ENCODE measurements around the gene NKX6-1.

NKX6-1 gene

GRCh38 chr4:84498203-84498934, 723 bp downstream of the NKX6-1 start:
- no peak for DNase-seq (ENCODE audit: low read depth in 4 of 4, low spot score in 1 of 4)

DNA sequence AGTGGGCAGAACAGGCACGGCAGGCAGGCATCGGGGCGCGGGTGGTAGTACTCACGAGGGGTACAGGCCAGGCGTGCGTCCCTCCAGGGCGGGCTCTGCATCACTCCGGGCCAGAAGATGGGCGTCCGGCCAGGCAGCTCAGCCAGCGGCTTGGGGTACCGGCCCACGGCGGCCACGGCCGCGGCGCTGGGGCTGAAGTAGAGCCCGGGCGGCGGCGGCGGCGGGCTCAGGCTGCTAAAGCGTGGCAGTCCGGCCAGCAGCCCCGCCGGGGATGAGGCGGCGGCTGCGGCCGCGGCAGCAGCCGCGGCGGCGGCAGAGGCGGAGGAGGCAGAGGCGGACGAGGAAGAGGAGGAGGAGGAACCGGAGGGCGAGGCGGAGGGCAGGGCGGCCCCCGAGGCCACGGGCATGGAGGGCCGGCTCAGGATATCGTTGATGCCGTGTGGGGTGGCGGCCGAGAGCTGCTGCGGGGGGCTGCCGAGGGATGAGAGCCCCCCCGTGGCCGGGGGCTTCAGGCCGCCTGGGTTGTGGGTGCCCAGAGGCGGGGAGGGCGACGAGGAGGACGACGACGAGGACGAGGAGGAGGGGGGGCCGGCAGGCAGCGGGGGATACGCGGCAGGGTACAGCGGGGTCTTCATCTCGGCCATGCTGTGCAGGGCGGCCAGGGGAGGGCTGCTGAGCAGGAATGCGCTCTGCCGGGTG, 1.4 kb downstream of the NKX6-1 start:
- no peak for DNase-seq (ENCODE audit: low read depth in 4 of 4, low spot score in 1 of 4)

- no peak for DNase-seq (ENCODE audit: low read depth in 4 of 4, low spot score in 1 of 4)
Measured at GRCh38 chr4:84496706-84497503, 2.2 kb downstream of the NKX6-1 start.

GRCh38 chr4:84496331-84496705, 2.8 kb downstream of the NKX6-1 start:
- no peak for DNase-seq (ENCODE audit: low read depth in 4 of 4, low spot score in 1 of 4)

DNA sequence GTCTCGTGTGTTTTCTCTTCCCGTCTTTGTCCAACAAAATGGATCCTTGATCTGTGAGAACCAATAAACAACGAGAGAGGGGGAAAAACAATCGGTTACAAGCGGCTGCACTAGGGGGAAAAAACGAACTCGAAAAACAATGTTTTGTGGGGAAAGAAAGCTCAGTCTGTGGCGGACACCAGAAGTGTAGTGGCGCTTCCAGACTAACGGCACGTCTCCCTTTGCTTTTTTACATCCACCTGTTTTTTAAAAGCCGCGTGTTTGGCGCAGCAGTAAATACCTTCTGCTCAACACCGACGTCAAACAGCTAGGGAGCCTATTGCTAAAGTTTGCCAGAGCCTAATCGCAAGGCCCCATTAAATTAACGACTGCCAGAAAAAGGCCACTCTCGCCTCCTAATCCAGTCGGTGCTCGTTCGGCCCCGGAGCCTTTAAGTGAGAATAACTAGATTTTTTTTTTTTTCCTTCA, 3.3 kb downstream of the NKX6-1 start:
- no peak for DNase-seq (ENCODE audit: low read depth in 4 of 4, low spot score in 1 of 4)

DNA sequence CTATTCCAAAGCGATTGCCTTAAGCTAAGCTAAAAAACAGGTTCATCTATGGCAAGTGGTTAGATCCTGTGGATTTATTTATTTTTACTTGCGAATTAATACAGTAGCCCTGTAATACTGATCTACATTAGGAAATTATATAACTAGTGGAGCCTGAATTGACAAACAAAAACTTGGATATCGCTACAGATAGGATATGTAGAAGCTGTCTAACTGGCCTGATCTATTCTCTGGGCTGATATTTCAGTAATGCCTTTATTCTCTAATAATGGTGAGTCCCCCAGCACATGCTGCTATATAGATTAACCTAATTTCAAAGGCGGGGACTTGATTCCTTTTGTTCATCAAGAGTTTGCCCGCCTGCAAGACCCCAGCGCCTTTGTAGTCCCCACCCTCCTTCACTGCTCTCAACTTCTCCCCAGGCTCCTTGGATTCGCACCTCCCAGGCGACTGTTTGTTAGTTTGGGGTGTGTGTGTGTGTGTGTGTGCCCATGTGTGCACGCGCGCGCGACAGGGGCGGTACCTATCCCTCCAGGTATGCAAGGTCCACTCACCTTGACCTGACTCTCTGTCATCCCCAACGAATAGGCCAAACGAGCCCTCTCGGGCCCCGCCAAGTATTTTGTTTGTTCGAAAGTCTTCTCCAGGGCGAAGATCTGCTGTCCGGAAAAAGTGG, 3.8 kb downstream of the NKX6-1 start:
- DNase-seq (ENCODE audit: low read depth in 4 of 4, low spot score in 1 of 4): no peak

DNA sequence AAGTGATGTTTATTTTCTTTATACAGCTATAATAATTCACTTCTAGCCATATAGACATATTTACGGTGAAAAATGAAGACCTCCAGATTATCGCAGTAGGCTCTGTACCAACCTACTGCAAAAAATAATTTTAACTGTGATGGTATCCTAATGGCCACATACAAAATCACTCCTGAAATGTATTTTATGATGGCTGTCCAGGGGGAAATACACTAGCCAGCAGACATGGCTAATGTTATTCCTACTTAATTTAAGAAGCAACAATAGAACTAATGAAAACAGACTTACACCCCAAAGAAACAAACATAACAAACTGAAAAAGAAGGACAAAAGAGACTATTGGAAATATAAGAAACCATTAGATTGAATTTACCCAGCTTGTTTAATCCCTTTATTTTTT, 4.6 kb downstream of the NKX6-1 start:
- DNase-seq (ENCODE audit: low read depth in 4 of 4, low spot score in 1 of 4): no peak

GRCh38 chr4:84494076-84494475, 5.0 kb downstream of the NKX6-1 start:
- no peak for DNase-seq (ENCODE audit: low read depth in 4 of 4, low spot score in 1 of 4)

GRCh38 chr4:84493092-84493850, 5.8 kb downstream of the NKX6-1 start:
- DNase-seq (ENCODE audit: low read depth in 4 of 4, low spot score in 1 of 4): no peak

- no peak for DNase-seq (ENCODE audit: low read depth in 4 of 4, low spot score in 1 of 4)
Measured at GRCh38 chr4:84492737-84493091, 6.4 kb downstream of the NKX6-1 start.

DNA sequence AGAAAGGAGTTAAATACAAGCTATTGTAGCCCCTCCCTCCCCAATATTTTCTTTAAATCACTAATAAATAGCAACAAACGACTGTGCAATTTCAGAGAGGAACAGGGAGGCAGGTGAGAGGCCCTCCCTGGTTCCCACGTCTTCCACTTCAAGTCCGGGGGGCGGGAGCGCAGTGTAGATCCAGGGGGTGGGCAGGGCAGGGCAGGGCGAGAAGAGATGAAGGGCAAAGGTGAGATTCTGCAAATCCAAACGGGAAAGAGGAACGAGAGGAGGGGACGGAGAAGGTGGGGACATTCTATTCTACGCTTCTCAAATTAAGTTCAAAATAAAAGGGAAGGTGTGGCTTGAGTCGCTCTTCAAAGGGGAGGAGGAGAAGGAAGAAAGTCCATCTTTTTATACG, 6.8 kb downstream of the NKX6-1 start:
- DNase-seq (ENCODE audit: low read depth in 4 of 4, low spot score in 1 of 4): no peak

GRCh38 chr4:84491481-84491880, 7.6 kb downstream of the NKX6-1 start:
- no peak for DNase-seq (ENCODE audit: low read depth in 4 of 4, low spot score in 1 of 4)

DNA sequence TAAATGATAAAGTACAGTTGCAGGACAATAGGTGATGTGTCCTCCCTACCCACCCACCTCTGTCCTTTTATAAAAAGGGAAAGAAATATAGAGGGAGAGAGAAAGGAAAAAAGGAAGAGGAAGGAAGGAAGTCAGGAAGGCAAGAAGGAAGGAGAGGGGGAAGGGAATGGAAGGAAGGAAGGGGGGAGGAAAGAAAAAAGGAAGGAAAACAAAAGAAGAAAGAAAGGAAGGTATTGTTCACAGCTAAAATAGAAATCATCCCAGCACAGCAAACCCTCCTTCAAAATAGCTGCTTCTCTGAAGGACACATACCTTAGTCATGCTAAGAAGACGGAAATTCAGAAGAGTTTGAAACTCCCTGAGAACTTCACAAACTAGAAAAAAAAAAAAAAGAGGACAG, 8.4 kb downstream of the NKX6-1 start:
- no peak for DNase-seq (ENCODE audit: low read depth in 4 of 4, low spot score in 1 of 4)

GRCh38 chr4:84484236-84484635, 14.9 kb downstream of the NKX6-1 start:
- DNase-seq (ENCODE audit: low read depth in 4 of 4, low spot score in 1 of 4): no peak

GRCh38 chr4:84483688-84484087, 15.4 kb downstream of the NKX6-1 start:
- DNase-seq (ENCODE audit: low read depth in 4 of 4, low spot score in 1 of 4): no peak

DNA sequence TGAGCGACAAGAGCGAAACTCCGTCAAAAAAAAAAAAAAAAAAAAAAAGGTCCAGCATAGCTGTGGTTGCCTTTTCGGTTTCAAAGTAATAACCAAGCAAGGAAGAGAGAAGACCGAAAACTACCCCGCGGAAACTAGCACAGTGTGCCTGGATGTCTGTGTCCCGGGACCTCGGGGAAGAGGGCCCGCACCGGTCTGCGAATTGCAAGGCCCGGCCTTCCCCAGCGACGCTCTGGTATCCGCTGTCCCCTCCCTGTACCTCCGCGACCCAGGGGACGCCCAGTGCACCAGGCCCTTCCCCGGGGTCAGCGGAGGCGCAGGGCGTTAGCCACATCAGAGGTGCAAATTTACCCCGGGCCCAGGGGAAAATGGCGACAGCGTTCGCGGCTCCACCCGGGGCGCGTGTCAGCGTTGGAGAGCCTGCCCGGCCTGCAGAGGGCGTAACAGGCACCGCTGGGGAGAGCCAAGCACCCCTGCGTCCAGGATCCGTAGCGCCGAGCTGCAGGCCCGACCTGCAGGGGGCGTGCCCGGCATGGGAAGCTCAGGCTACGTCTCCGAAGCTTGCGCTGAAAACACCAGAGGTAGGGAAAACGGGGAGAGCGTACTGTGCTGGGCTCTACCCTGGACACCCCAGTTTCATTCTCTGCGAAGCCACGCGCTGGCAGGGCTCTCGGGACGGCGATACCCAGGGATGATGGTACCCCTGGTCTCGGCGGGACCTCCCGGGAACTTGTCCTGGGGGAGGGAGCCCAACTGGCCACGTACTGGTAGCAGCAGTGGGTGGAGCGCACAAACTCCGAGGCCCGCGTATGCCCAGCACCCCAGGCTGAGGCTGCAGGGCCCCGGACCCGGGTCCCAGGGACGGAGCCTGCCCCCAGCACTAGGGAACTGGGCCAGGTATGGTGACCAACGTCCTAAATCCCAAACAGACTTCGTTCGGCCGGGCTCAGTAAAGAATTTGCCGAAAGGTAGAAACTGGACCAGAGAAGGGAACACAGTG, 16.2 kb downstream of the NKX6-1 start:
- no peak for DNase-seq (ENCODE audit: low read depth in 4 of 4, low spot score in 1 of 4)

DNA sequence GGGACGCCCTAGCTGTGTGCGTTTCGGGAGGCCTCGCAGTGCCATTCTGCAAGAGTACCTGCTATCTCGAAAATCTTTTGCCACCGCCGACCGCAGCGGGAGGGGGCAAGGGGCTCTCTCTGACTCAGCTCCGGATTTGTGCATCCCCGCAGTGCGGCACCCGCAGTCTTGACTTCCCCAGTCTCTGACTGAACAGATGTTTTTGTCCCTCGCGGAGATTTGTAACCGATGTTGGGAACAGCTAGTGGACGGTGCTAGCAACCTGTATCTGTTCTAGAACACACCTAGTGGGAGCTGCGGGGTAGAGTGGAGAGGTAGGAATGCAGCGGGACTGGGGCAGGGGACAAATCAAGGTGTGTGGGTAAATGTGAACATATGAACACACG, 17.2 kb downstream of the NKX6-1 start:
- DNase-seq (ENCODE audit: low read depth in 4 of 4, low spot score in 1 of 4): no peak

DNA sequence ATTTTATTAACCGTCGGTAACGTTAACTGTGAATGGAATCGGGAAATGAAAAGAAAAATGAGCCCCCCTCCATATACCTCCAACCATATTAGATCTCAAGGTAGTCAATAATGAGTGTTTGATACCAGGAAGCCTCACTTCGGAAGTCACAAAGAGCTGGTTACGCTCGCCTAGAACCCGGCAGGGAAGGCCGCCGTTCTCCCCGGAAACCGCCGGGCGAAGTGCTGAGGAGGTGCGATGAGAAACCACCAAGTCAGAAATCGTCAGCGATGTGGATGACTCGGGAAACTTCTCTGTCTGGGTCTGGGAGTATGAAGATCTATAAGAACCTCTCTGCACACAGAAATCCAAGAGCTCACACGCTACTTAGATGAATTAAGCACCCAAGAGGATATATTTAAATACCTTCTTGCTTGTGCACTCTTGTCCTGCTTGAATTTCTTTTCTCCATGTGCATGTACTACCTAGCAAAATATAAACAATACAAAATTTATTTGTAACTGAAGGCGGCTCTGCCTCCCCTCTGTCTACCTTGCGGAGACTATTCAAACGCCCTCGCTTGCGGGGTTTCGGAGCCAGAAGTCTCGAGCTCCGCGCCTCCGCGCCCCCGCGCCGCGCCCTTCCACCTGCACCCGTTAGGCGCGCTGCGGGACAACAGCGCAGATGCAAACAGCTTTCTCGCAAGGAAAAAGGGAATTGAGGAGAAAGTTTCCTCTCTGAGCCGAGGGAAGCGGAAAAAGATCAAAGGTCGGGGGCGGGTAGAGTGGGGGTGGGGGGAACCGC, 17.8 kb downstream of the NKX6-1 start:
- DNase-seq (ENCODE audit: low read depth in 4 of 4, low spot score in 1 of 4): no peak

DNA sequence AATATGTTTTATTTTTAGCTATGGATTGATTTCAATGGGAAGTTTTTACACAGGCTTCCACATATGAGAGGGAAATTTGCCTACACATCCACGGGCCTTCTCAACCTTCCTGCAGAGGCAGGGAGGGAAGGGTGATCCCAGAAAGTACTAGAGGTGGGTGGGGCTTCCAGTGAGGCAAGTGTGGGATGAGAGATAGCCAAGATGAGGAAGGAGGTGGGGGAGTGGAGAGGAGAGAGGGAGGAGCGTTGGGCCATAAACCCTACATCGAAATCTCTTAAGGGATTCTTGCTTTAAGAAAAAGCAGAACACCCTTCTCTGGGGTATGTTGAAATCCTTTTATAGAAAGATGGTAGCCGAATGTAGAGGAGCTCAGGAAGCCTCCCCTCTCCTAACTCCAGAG, 19.0 kb downstream of the NKX6-1 start:
- no peak for DNase-seq (ENCODE audit: low read depth in 4 of 4, low spot score in 1 of 4)
